Hepatocyte (in vitro differentiated cells): ENCODE data around the gene GARIN5B. TPM values are rescaled to one million over a fixed set of nuclear protein-coding genes. Genes with fewer than 3 reads are reported as not detected.
A peak's percentile ranks its signal among the peaks of the same experiment; 100 is the strongest.
"Not testable (repeated sequence)": the region's sequence is repeated elsewhere in the genome, so short reads cannot be mapped to it uniquely, and the experiment has no call there.

Experiments
- DNase-seq: peaks from one replicate; pipeline ENCODE4 v3.0.0-alpha.2; 2016; ENCODE audit warnings: low spot score
- H2AFZ ChIP-seq: fragments of 200-600 bp; sonication (generic); 2 replicates; pipeline ENCODE4 v1.6.0; 2016; ENCODE audit warnings: antibody characterized with exemption, mild to moderate bottlenecking
- H3K27ac ChIP-seq: fragments of 200-600 bp; sonication (generic); 2 replicates; pipeline ENCODE4 v1.5.1; 2016; ENCODE audit warnings: mild to moderate bottlenecking
- H3K27me3 ChIP-seq: fragments of 200-600 bp; sonication (generic); 2 replicates; pipeline ENCODE4 v1.6.1; 2016
- H3K36me3 ChIP-seq: fragments of 200-600 bp; sonication (generic); replicated peaks from 2 replicates; pipeline ENCODE4 v1.5.1; 2016; ENCODE audit warnings: low read depth; ENCODE audit not compliant: insufficient read depth
- H3K4me1 ChIP-seq: fragments of 200-600 bp; sonication (generic); 2 replicates; pipeline ENCODE4 v1.5.1; 2016; ENCODE audit warnings: mild to moderate bottlenecking, moderate library complexity; ENCODE audit not compliant: insufficient read depth
- H3K4me2 ChIP-seq: fragments of 200-600 bp; sonication (generic); 2 replicates; pipeline ENCODE4 v1.6.0; 2016
- H3K4me3 ChIP-seq: fragments of 200-600 bp; sonication (generic); 2 replicates; pipeline ENCODE4 v1.5.1; 2016; ENCODE audit warnings: mild to moderate bottlenecking
- H3K79me2 ChIP-seq: fragments of 200-600 bp; sonication (generic); 2 replicates; pipeline ENCODE4 v1.6.0; 2017; ENCODE audit warnings: mild to moderate bottlenecking
- H3K9me2 ChIP-seq: fragments of 200-600 bp; sonication (generic); replicated peaks from 2 replicates; pipeline ENCODE4 v1.6.0; 2017; ENCODE audit warnings: mild to moderate bottlenecking; ENCODE audit not compliant: insufficient read depth
- H3K9me3 ChIP-seq: fragments of 200-600 bp; sonication (generic); 2 replicates; pipeline ENCODE4 v1.5.1; 2016; ENCODE audit warnings: low read depth, mild to moderate bottlenecking
- H4K20me1 ChIP-seq: fragments of 200-600 bp; sonication (generic); 2 replicates; pipeline ENCODE4 v1.6.0; 2016; ENCODE audit warnings: mild to moderate bottlenecking; ENCODE audit not compliant: insufficient read depth, poor library complexity, severe bottlenecking
- EZH2 ChIP-seq: fragments of 200-600 bp; sonication (generic); IDR thresholded peaks from 2 replicates; pipeline ENCODE4 v1.6.1; 2016; ENCODE audit warnings: antibody characterized with exemption, mild to moderate bottlenecking, borderline replicate concordance
- EZH2phosphoT487 ChIP-seq: fragments of 200-600 bp; sonication (generic); IDR thresholded peaks from one replicate; pipeline ENCODE4 v1.6.1; 2018; ENCODE audit warnings: antibody characterized with exemption, mild to moderate bottlenecking, low read depth, moderate library complexity; ENCODE audit not compliant: unreplicated experiment, severe bottlenecking
- WGBS: methylation state at CpG from one replicate; pipeline ENCODE4 v1.1.6; 2016; ENCODE audit warnings: low lambda C conversion rate; ENCODE audit errors: missing lambda C conversion rate; 5-methylcytosine and 5-hydroxymethylcytosine counted together
- polyA plus RNA-seq: library from polyadenylated mRNA; unstranded; fragments of >200 nt; fragmentation: Nextera tagmentation; extraction: Ambion mirVana; gene quantifications from 2 replicates; pipeline ENCODE4 v1.2.1, GENCODE V29; 2016
- total RNA-seq: library from RNA; depleted of rRNA; stranded (reverse); fragments of >200 nt; gene quantifications from 2 replicates; pipeline ENCODE4 v1.2.3, GENCODE V29; 2014
- TF ChIP-seq, protein P1 (sequence below): fragments of 200-600 bp; sonication (generic); IDR thresholded peaks from 2 replicates; pipeline ENCODE4 v1.5.1; 2016; ENCODE audit warnings: antibody characterized with exemption, mild to moderate bottlenecking; ENCODE audit not compliant: poor library complexity

GARIN5B gene
- total and polyA plus RNA-seq, 2 experiments from 2014 or later: 0.18 TPM; not detected in 1

DNA sequence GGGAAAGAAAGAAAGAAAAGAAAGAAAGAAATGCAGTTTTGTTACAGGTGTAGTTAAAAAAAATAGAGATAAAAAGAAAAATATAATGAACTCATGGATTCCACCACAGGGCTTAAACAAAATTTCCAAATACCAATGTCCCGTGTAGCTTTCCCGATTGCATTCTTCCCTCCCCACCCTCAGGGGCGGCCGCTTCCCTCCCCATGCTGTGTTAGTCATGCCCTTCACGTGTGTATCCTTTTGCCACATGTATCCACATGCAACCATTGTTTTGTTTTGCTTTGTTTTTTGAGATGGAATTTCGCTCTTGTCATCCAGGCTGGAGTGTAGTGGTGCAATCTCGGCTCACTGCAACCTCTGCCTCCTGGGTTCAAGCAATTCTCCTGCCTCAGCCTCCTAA, 27.0 kb downstream of the GARIN5B start:
- DNase-seq: no peak
- no peaks in the 10 kb centered on the region for H3K9me2 ChIP-seq
- H2AFZ ChIP-seq: no peak overlapping the region
- H3K9me3 ChIP-seq: no peaks in the 10 kb centered on the region
- H3K4me1 ChIP-seq: peaks cover 4% of the 10 kb centered on the region
- peaks cover 10% of the 10 kb centered on the region for H3K79me2 ChIP-seq
- TF ChIP-seq EZH2phosphoT487 (no peak), EZH2 (no peak)
- TF ChIP-seq, protein P1, sequence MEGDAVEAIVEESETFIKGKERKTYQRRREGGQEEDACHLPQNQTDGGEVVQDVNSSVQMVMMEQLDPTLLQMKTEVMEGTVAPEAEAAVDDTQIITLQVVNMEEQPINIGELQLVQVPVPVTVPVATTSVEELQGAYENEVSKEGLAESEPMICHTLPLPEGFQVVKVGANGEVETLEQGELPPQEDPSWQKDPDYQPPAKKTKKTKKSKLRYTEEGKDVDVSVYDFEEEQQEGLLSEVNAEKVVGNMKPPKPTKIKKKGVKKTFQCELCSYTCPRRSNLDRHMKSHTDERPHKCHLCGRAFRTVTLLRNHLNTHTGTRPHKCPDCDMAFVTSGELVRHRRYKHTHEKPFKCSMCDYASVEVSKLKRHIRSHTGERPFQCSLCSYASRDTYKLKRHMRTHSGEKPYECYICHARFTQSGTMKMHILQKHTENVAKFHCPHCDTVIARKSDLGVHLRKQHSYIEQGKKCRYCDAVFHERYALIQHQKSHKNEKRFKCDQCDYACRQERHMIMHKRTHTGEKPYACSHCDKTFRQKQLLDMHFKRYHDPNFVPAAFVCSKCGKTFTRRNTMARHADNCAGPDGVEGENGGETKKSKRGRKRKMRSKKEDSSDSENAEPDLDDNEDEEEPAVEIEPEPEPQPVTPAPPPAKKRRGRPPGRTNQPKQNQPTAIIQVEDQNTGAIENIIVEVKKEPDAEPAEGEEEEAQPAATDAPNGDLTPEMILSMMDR: no peak
- H3K4me3 ChIP-seq: no peak overlapping the region
- no peak overlapping the region for H3K4me2 ChIP-seq
- no peaks in the 10 kb centered on the region for H4K20me1 ChIP-seq
- 88% methylated on average over 7 of the region's 7 CpGs for WGBS
- H3K27me3 ChIP-seq: no peaks in the 10 kb centered on the region
- no peak overlapping the region for H3K27ac ChIP-seq
- H3K36me3 ChIP-seq: no peaks in the 10 kb centered on the region

DNA sequence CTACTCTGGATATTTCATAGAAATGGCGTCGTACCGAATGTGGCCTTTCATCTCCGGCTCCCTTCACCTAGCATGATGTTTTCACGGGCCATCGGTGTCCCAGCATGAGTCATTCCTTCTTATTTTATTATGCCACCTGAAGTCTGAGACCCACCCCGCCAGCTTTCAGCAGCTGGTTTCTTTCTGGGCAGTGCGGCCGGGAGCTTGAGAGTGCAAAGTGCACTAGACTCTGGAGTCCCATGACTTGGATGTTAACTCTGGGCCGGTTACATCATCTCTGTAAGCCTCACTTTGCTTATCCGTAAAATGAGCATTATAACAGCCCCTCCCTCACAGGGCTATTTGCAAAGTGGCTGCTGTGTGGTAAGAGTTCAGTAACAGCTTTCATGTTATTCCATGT, 29.2 kb downstream of the GARIN5B start:
- Histone ChIP-seq H3K9me2 (no peaks in the 10 kb centered on the region), H3K9me3 (no peaks in the 10 kb centered on the region), H2AFZ (no peak overlapping the region), H3K4me3 (no peak overlapping the region), H3K4me1 (peaks cover 4% of the 10 kb centered on the region), H3K79me2 (no peaks in the 10 kb centered on the region), H4K20me1 (no peaks in the 10 kb centered on the region), H3K36me3 (no peaks in the 10 kb centered on the region), H3K27ac (peak overlapping the region; percentile 91), H3K4me2 (no peak overlapping the region), H3K27me3 (no peaks in the 10 kb centered on the region)
- 55% methylated on average over 11 of the region's 11 CpGs for WGBS
- TF ChIP-seq EZH2phosphoT487: no peak
- TF ChIP-seq, protein P1: no peak
- TF ChIP-seq EZH2: no peak
- DNase-seq: peak; percentile 89

DNA sequence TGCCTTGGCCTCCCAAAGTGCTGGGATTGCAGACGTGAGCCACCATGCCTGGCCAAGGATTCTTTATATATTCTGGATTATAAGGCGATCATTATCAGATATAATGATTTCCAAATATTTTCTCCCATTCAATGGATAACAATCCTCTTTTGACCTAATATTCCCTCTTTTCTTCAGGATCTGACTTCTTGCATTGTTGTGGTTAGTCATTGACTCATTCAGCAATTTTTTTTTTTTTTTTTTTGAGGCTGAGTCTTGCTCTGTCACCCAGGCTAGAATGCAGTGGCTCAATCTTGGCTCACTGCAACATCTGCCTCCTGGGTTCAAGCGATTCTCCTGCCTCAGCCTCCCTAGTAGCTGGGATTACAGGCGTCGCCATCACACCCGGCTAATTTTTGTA, 33.3 kb downstream of the GARIN5B start:
- H3K4me3 ChIP-seq, H3K9me3 ChIP-seq, H3K36me3 ChIP-seq, H3K27me3 ChIP-seq, H3K27ac ChIP-seq, DNase-seq, H2AFZ ChIP-seq, H3K9me2 ChIP-seq, H3K4me1 ChIP-seq, H4K20me1 ChIP-seq, H3K79me2 ChIP-seq, H3K4me2 ChIP-seq: not testable (repeated sequence)
- WGBS: 95% methylated on average over 6 of the region's 6 CpGs

DNA sequence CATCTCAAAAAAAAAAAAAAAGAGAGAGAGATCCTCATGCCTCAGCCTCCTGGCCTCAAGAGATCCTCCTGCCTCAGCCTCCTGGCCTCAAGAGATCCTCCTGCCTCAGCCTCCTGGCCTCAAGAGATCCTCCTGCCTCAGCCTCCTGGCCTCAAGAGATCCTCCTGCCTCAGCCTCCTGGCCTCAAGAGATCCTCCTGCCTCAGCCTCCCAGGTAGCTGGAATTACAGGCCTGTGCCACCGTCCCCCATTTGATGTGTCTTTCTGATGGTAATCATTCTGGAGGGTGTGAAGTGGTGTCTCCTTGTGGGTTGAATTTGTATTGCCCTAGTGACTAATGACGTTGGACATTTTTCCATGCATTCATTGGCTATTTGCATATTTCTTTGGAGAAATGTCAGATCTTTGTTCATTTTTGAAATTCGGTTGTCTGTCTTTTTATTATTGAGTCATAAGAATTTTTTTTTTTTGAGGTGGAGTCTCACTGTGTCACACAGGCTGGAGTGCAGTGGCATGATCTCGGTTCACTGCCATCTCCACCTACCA, 34.2 kb downstream of the GARIN5B start:
- H3K79me2 ChIP-seq, H3K27me3 ChIP-seq, H4K20me1 ChIP-seq, H3K9me3 ChIP-seq, H3K4me1 ChIP-seq, H3K36me3 ChIP-seq, H3K9me2 ChIP-seq, H3K27ac ChIP-seq, H3K4me3 ChIP-seq, H3K4me2 ChIP-seq, H2AFZ ChIP-seq, DNase-seq: not testable (repeated sequence)
- WGBS: 91% methylated on average over 4 of the region's 4 CpGs
